HL-60 (cell line): ENCODE results near the gene AP2A2.

Source experiments
- DNase-seq, 2 experiments: peaks; one replicate each; pipeline ENCODE4 v3.0.0-alpha.2; 2010 to 2020; ENCODE audit warnings: low read depth in 1 of 2, low spot score in 1 of 2
- H3K27ac ChIP-seq: fragments of 250-450 bp; sonication (Bioruptor Pico); replicated peaks from 2 replicates; pipeline ENCODE4 v1.5.1; 2020; ENCODE audit warnings: mild to moderate bottlenecking, moderate library complexity
- H3K27me3 ChIP-seq: fragments of 250-450 bp; sonication (Bioruptor Pico); 2 replicates; pipeline ENCODE4 v1.5.1; 2021; ENCODE audit warnings: mild to moderate bottlenecking, moderate library complexity; ENCODE audit not compliant: insufficient read depth, poor library complexity, severe bottlenecking
- H3K4me3 ChIP-seq: replicated peaks from 2 replicates; pipeline ENCODE4 v1.5.1; 2011; ENCODE audit warnings: mild to moderate bottlenecking, control low read depth, low read length; ENCODE audit not compliant: insufficient read depth
- CTCF ChIP-seq: IDR thresholded peaks from one replicate; pipeline ENCODE4 v1.5.1; 2011; ENCODE audit warnings: low read length, control low read depth, inconsistent platforms; ENCODE audit not compliant: insufficient read depth
- GABPA ChIP-seq: IDR thresholded peaks from 2 replicates; pipeline ENCODE4 v1.6.1; 2012; ENCODE audit warnings: low read depth
- POLR2AphosphoS5 ChIP-seq: IDR thresholded peaks from 2 replicates; pipeline ENCODE4 v1.6.1; 2012; ENCODE audit warnings: low read depth
- SPI1 ChIP-seq: IDR thresholded peaks from 2 replicates; pipeline ENCODE4 v1.6.1; 2012; ENCODE audit warnings: low read depth, mild to moderate bottlenecking, borderline replicate concordance
- TF ChIP-seq, protein P1 (sequence below): IDR thresholded peaks from 2 replicates; pipeline ENCODE4 v1.6.1; 2012; ENCODE audit warnings: low read depth; ENCODE audit not compliant: insufficient replicate concordance

AP2A2 gene

DNA sequence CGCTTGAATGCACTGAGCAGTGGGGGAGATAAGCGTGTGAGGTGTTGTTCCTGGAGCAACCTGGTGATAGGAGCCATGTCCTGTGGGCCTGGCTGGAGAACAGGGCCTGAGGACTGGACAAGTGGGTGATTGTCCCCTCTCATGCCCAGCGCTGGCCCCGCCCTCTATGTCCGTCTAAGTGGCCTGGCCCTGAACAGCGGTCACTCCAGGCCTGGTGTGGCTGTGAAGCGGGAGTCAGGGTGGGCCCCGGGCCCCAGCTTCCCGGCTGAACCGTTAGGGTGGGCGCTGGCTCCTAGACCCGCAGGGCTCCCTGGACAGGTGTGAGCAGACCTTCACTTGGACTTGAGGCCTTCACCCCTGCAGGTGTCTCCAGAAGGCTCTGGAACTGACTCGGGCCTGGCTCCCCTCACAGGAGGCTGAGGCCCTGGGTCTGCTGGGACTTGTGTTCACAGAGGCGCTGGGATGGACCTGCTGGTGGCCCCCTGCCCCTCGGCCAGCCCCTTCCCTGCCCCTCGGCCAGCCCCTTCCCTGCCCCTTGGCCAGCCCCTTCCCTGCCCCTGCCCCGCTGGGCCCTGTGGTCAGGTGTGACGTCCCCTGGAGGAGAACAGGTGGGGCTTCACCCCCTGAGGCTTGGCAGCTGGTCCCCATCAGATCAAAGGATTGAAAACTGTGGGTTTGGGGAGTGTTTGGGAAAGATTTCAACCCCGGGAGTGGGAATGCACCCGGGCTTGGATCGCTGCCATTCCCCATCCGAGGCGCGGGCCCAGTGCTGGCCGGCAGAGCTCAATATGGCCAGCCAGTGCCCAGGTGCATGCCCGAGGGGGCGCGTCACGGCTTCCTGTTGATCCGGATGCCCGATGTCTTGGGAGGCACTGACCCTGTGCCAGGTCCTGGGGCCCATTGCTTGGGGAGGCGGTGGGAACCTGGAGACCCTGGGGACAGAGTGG is 114.1 kb downstream of the AP2A2 start:
- Histone ChIP-seq H3K27ac (no peak overlapping the region), H3K27me3 (no peaks in the 10 kb centered on the region), H3K4me3 (no peak overlapping the region)
- no peak for DNase-seq
- TF ChIP-seq CTCF, result no peak
- no peak for TF ChIP-seq SPI1
- TF ChIP-seq GABPA, result no peak
- TF ChIP-seq POLR2AphosphoS5, result no peak
- TF ChIP-seq, protein P1, sequence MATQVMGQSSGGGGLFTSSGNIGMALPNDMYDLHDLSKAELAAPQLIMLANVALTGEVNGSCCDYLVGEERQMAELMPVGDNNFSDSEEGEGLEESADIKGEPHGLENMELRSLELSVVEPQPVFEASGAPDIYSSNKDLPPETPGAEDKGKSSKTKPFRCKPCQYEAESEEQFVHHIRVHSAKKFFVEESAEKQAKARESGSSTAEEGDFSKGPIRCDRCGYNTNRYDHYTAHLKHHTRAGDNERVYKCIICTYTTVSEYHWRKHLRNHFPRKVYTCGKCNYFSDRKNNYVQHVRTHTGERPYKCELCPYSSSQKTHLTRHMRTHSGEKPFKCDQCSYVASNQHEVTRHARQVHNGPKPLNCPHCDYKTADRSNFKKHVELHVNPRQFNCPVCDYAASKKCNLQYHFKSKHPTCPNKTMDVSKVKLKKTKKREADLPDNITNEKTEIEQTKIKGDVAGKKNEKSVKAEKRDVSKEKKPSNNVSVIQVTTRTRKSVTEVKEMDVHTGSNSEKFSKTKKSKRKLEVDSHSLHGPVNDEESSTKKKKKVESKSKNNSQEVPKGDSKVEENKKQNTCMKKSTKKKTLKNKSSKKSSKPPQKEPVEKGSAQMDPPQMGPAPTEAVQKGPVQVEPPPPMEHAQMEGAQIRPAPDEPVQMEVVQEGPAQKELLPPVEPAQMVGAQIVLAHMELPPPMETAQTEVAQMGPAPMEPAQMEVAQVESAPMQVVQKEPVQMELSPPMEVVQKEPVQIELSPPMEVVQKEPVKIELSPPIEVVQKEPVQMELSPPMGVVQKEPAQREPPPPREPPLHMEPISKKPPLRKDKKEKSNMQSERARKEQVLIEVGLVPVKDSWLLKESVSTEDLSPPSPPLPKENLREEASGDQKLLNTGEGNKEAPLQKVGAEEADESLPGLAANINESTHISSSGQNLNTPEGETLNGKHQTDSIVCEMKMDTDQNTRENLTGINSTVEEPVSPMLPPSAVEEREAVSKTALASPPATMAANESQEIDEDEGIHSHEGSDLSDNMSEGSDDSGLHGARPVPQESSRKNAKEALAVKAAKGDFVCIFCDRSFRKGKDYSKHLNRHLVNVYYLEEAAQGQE, result no peak

DNA sequence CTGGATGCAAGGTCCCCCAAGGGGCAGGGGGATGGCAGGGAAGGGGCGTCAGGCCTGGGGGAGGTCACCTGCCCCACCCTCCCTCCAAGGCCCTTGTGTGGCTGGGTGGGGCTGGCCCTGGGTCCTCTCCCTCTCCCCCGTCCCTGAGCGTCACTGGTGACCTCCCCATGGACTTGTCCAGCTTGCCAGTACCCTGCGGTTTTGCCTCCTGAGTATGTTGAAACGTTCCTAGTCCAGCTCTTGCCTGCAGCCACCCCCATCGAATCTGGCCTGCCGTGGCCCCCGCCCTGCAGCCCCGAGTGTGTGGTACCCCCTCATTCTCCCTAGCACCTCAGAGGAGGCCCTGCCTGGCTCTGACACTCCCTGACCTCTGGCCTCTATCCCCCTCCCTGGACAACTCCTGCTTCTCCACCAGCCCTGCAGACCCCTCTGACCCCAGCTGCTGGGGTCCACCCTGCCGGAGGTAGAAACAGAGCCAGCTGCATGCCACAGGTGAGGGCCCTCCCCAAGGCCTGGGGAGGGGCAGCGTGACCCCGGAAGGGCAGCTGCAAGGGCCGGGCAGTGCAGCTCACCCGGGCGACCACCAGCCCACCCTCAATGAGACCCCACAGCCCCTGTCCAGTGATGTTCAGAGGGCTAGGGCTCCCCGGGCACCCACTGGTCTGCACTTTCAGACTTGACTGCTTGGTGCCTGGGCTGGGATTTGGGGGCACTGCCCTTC is 114.9 kb downstream of the AP2A2 start:
- Histone ChIP-seq H3K27me3 (no peaks in the 10 kb centered on the region), H3K27ac (no peak overlapping the region), H3K4me3 (no peak overlapping the region)
- no peak for DNase-seq
- TF ChIP-seq POLR2AphosphoS5 (no peak), GABPA (no peak), CTCF (no peak), SPI1 (no peak)
- TF ChIP-seq, protein P1, result no peak

- H3K27ac ChIP-seq, result no peak overlapping the region
Measured at GRCh38 chr11:1041149-1041467, 115.4 kb downstream of the AP2A2 start.

More at GRCh38 chr11:1041149-1041467, 115.4 kb downstream of the AP2A2 start:
- no peak for TF ChIP-seq CTCF
- TF ChIP-seq, protein P1, result no peak
- Histone ChIP-seq H3K27me3 (peaks cover 2% of the 10 kb centered on the region), H3K4me3 (no peak overlapping the region)
- DNase-seq, result no peak
